Endodermal cell (in vitro differentiated cells): ENCODE results near the gene PTGIR. TPM values are rescaled to one million over a fixed set of nuclear protein-coding genes. Genes with fewer than 3 reads are reported as not detected.

Source experiments
- DNase-seq: peaks from one replicate; pipeline ENCODE4 v3.0.0-alpha.2; 2017
- H3K27ac ChIP-seq: 2 replicates; pipeline ENCODE4 v1.5.1; 2013; ENCODE audit warnings: mild to moderate bottlenecking, low read depth, low read length, moderate library complexity
- H3K27me3 ChIP-seq: 2 replicates; pipeline ENCODE4 v1.6.1; 2013; ENCODE audit warnings: mild to moderate bottlenecking, low read length, moderate library complexity; ENCODE audit not compliant: insufficient read depth, control insufficient read depth, poor library complexity, severe bottlenecking
- H3K36me3 ChIP-seq: 2 replicates; pipeline ENCODE4 v1.7.0; 2013; ENCODE audit warnings: mild to moderate bottlenecking, low read length, moderate library complexity; ENCODE audit not compliant: control insufficient read depth, insufficient read depth
- H3K4me1 ChIP-seq: one replicate; pipeline ENCODE4 v1.7.0; 2013; ENCODE audit warnings: low read length; ENCODE audit not compliant: control insufficient read depth, insufficient read depth
- H3K4me3 ChIP-seq: 2 replicates; pipeline ENCODE4 v1.5.1; 2013; ENCODE audit warnings: mild to moderate bottlenecking, low read length, moderate library complexity
- H3K9ac ChIP-seq: 2 replicates; pipeline ENCODE4 v1.6.1; 2013; ENCODE audit warnings: mild to moderate bottlenecking, low read length, moderate library complexity; ENCODE audit not compliant: poor library complexity, severe bottlenecking; ENCODE audit errors: extremely low read depth
- H3K9me3 ChIP-seq: 2 replicates; pipeline ENCODE4 v1.6.1; 2013; ENCODE audit warnings: mild to moderate bottlenecking, low read length, moderate library complexity; ENCODE audit not compliant: control insufficient read depth
- H3K27ac Mint-ChIP-seq: 2 replicates; pipeline ENCODE4 v1.8.0; 2020; ENCODE audit warnings: mixed read lengths
- H3K27me3 Mint-ChIP-seq: 2 replicates; pipeline ENCODE4 v1.8.0; 2021; ENCODE audit warnings: mild to moderate bottlenecking, mixed read lengths; ENCODE audit not compliant: insufficient read depth
- H3K36me3 Mint-ChIP-seq: 2 replicates; pipeline ENCODE4 v1.8.0; 2020; ENCODE audit warnings: low read depth, mixed read lengths
- H3K4me1 Mint-ChIP-seq: 2 replicates; pipeline ENCODE4 v1.8.0; 2020; ENCODE audit warnings: mixed read lengths
- H3K4me3 Mint-ChIP-seq: 2 replicates; pipeline ENCODE4 v1.8.0; 2020; ENCODE audit warnings: mild to moderate bottlenecking, moderate library complexity, mixed read lengths
- H3K9me3 Mint-ChIP-seq: 2 replicates; pipeline ENCODE4 v1.8.0; 2020; ENCODE audit warnings: mild to moderate bottlenecking, mixed read lengths
- WGBS, 2 experiments: methylation state at CpG; one replicate each; pipeline versions ENCODE4 v1.1.5 to v1.1.7; 2013; ENCODE audit warnings: missing lambda C conversion rate in 2 of 2, mixed read lengths in 1 of 2; ENCODE audit not compliant: insufficient coverage in 1 of 2, insufficient read length in 1 of 2; 5-methylcytosine and 5-hydroxymethylcytosine counted together
- total RNA-seq, 2 donors: library from RNA; stranded (reverse); fragmentation: NEBNext Ultra II Directional in 1 of 2; extraction: Animal tissue kit (Norgen Biotek cat#: 25700) in 1 of 2; gene quantifications; 2 replicates in 1 of 2; 3 replicates in 1 of 2; pipeline ENCODE4 v1.2.1, GENCODE V29; 2021
- TF ChIP-seq, protein P1 (sequence below): fragments of 200-600 bp; sonication (generic); conservative IDR thresholded peaks from 2 replicates; pipeline ENCODE4 v1.5.0; 2021; ENCODE audit warnings: antibody characterized with exemption, mild to moderate bottlenecking

PTGIR gene
- total RNA-seq, 2 donors from 2014 or later: not detected

DNA sequence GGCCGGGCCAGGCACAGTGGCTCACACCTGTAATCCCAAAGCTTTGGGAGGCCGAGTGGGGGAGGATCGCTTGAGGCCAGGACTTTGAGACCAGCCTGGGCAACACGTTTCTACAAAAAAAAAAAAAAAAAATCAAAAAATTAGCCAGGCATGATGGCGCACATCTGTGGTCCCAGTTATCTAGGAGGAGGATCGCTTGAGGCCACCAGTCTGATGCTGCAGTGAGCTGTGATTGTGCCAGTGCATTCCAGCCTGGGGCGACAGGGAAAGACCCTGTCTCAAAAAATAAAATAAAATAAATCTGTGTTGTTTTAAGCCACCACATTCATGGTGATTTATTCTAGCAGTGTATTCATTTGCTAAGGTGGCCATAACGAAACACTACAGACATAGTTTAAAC lies 40.2 kb upstream of the PTGIR start:
- H3K27me3 Mint-ChIP-seq: peaks cover 24% of the 10 kb centered on the region
- peaks cover 5% of the 10 kb centered on the region for H3K4me1 Mint-ChIP-seq
- no peak overlapping the region for H3K4me3 Mint-ChIP-seq
- TF ChIP-seq, protein P1, sequence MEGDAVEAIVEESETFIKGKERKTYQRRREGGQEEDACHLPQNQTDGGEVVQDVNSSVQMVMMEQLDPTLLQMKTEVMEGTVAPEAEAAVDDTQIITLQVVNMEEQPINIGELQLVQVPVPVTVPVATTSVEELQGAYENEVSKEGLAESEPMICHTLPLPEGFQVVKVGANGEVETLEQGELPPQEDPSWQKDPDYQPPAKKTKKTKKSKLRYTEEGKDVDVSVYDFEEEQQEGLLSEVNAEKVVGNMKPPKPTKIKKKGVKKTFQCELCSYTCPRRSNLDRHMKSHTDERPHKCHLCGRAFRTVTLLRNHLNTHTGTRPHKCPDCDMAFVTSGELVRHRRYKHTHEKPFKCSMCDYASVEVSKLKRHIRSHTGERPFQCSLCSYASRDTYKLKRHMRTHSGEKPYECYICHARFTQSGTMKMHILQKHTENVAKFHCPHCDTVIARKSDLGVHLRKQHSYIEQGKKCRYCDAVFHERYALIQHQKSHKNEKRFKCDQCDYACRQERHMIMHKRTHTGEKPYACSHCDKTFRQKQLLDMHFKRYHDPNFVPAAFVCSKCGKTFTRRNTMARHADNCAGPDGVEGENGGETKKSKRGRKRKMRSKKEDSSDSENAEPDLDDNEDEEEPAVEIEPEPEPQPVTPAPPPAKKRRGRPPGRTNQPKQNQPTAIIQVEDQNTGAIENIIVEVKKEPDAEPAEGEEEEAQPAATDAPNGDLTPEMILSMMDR: no peak
- Histone ChIP-seq H3K9me3 (no peaks in the 10 kb centered on the region), H3K9ac (no peak overlapping the region), H3K27me3 (peaks cover 9% of the 10 kb centered on the region), H3K27ac (no peak overlapping the region), H3K36me3 (no peaks in the 10 kb centered on the region), H3K4me1 (no peaks in the 10 kb centered on the region), H3K4me3 (no peak overlapping the region)
- no peak overlapping the region for H3K27ac Mint-ChIP-seq
- H3K36me3 Mint-ChIP-seq: no peaks in the 10 kb centered on the region
- WGBS, 2 experiments: 87 to 92% methylated on average over 5 to 8 of the region's 8 CpGs
- no peak for DNase-seq
- no peaks in the 10 kb centered on the region for H3K9me3 Mint-ChIP-seq

DNA sequence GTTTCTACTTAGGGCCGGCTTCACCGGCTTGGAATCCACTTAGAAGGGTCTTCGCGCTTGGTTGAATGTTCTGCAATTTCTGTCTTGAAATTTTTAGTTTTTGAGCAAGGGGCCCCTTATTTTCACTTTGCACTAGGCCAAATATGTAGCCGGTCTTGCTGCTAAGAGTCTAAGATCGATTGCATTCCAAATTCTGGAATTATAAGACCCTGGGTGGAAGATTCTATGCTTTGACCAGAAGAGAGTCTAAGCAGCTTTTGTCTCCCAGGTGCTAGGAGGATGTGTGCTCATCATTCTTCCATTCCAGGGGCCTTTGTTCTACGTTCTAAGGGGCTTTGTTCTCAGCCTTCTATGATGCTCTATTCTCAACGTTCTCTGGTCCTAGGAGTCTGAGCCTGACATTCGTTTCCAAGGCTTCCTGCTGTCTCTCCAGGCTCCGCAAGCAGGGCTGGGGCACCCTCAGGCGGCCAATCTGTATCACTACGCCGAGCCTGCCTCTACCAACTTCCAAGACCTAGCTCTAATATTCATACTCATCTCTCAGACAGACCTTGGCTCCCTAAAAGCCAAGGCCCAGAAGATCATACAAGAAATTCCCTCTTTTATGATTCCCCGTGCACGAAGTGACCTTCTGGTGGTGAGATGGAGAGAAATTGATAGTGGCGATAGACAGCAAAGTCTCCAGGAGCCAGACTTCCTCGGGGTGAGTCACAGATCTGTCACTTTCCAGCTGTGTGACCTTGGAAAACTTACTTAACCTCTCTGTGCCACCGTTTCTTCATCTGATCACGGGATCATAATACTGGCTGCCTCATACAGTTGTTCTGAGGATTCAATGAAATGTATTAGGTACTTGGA lies 37.1 kb upstream of the PTGIR start:
- H3K9me3 Mint-ChIP-seq: no peaks in the 10 kb centered on the region
- H3K4me1 Mint-ChIP-seq: peaks cover 12% of the 10 kb centered on the region
- H3K36me3 ChIP-seq: no peaks in the 10 kb centered on the region
- H3K27ac ChIP-seq: peak overlapping the region; percentile 93
- H3K4me1 ChIP-seq: no peaks in the 10 kb centered on the region
- peak overlapping the region; percentile 39 for H3K4me3 Mint-ChIP-seq
- TF ChIP-seq, protein P1: peak; percentile 93
- DNase-seq: peak; percentile 93
- H3K9ac ChIP-seq: no peak overlapping the region
- 12 to 18% methylated on average over 14 to 19 of the region's 19 CpGs for WGBS, 2 experiments
- peaks cover 28% of the 10 kb centered on the region for H3K27me3 ChIP-seq
- H3K9me3 ChIP-seq: no peaks in the 10 kb centered on the region
- H3K27ac Mint-ChIP-seq: peak overlapping the region; percentile 88
- peaks cover 50% of the 10 kb centered on the region for H3K27me3 Mint-ChIP-seq
- H3K4me3 ChIP-seq: peak overlapping the region; percentile 77
- no peaks in the 10 kb centered on the region for H3K36me3 Mint-ChIP-seq

DNA sequence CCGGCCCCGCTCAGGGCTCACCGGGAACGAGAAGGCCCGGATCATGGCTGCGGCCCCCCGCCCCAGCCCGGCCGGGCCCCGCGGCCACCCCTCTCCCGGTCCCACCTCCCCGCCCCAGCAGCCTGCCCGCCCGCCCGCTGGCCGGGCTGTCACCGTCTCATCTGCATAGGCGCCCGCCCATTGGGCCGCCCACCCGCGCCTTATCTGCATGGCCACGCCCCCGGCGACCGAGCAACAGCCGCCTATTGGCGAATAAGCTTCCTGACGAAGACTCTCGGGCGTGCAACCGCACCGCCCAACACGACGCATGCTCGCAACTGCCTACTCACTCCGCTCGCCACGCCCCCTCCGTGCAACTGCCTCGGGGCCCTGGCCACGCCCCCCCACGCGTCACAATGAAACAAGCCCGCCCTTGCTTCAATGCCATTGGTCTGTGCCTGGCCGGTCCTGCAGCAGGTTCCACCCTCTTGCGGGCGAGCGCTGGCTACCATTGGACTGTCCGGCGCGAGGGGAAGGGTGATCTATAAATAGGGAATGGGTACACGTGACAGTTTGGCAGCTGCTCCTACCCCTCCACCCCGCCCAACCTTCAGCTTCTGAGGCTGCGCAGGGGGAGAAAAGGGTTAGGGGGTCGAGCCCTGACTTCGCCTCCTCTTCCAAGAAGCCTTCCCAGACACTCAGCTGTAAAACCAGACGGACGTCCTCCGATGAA lies 36.3 kb upstream of the PTGIR start, which contains the start of gene DACT3:
TSS of gene DACT3 (minus strand) at position 163 of the 712 bp plus-strand sequence. CDS start at position 45, 118 bp downstream.
- peak within 1 kb of the TSS; percentile 88 for H3K27ac Mint-ChIP-seq
- DNase-seq: peak; percentile 100
- peaks cover 28% of the 10 kb centered on the region for H3K27me3 ChIP-seq
- peaks cover 12% of the 10 kb centered on the region for H3K4me1 Mint-ChIP-seq
- H3K4me3 ChIP-seq: peak within 1 kb of the TSS; percentile 77
- H3K36me3 Mint-ChIP-seq: no peaks in the 10 kb centered on the region
- no peak within 1 kb of the TSS for H3K9ac ChIP-seq
- no peaks in the 10 kb centered on the region for H3K9me3 Mint-ChIP-seq
- WGBS, 2 experiments: 0 to 1% methylated on average over 20 to 59 of the region's 61 CpGs
- H3K9me3 ChIP-seq: no peaks in the 10 kb centered on the region
- H3K27ac ChIP-seq: peak within 1 kb of the TSS; percentile 93
- no peaks in the 10 kb centered on the region for H3K36me3 ChIP-seq
- peaks cover 56% of the 10 kb centered on the region for H3K27me3 Mint-ChIP-seq
- peak within 1 kb of the TSS; percentile 42 for H3K4me3 Mint-ChIP-seq
- TF ChIP-seq, protein P1: no peak
- no peaks in the 10 kb centered on the region for H3K4me1 ChIP-seq
